Measurements from ENCODE around the gene MMS22L.

DNA sequence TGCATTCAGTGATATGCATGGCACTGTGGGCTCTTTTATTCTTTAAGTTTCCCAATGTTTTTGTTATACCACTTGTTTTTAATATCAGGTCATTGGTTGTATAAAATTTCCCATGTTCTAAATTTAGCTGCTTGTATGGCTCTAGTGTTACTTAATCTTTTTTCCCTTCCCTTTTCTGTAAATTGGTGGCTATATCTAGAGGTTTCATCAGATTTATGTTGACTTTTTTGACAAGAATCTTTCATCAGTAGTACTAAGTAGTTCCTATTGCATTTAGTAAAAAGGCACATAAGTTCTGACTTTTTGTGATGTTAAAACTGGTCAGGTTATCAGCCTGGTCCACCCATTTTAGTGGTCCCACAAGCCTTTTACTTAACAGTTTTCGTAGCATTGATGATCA, 51.1 kb downstream of the MMS22L start:
- TF ChIP-seq, protein P1, sequence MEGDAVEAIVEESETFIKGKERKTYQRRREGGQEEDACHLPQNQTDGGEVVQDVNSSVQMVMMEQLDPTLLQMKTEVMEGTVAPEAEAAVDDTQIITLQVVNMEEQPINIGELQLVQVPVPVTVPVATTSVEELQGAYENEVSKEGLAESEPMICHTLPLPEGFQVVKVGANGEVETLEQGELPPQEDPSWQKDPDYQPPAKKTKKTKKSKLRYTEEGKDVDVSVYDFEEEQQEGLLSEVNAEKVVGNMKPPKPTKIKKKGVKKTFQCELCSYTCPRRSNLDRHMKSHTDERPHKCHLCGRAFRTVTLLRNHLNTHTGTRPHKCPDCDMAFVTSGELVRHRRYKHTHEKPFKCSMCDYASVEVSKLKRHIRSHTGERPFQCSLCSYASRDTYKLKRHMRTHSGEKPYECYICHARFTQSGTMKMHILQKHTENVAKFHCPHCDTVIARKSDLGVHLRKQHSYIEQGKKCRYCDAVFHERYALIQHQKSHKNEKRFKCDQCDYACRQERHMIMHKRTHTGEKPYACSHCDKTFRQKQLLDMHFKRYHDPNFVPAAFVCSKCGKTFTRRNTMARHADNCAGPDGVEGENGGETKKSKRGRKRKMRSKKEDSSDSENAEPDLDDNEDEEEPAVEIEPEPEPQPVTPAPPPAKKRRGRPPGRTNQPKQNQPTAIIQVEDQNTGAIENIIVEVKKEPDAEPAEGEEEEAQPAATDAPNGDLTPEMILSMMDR (IDR thresholded peaks at IDR 0.05) = no peak
- TF ChIP-seq POLR2A (IDR thresholded peaks at IDR 0.05) = no peak
